ENCODE measurements around the gene CREB3.

Gene CREB3

DNA sequence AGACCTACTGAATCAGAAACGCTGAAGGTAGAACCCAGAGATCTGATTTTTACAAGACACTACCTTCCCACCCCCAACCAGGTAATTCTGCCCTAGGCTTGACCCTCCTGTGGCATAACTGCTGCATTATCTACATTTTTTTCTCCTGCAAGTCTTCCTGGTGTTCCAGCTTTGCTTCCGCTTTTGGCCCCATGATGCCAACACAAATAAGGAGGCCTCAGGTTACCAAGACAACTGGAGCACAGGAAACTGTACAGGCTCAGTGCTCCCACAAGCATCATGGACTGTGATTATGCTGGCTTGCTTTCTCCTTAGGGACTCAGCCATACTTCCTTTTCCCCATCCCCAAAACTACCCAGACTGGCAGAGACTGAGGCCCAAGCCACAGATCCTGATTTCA is 28.2 kb downstream of the CREB3 start:
- H3K27ac ChIP-seq (ENCODE audit: low read depth, low read length), result no peak overlapping the region
- H3K4me2 ChIP-seq (ENCODE audit: low read length), result no peak overlapping the region
- no peak for TF ChIP-seq EZH2phosphoT487 (IDR thresholded peaks at IDR 0.05; ENCODE audit: borderline replicate concordance, low read length)
- TF ChIP-seq, protein P1, sequence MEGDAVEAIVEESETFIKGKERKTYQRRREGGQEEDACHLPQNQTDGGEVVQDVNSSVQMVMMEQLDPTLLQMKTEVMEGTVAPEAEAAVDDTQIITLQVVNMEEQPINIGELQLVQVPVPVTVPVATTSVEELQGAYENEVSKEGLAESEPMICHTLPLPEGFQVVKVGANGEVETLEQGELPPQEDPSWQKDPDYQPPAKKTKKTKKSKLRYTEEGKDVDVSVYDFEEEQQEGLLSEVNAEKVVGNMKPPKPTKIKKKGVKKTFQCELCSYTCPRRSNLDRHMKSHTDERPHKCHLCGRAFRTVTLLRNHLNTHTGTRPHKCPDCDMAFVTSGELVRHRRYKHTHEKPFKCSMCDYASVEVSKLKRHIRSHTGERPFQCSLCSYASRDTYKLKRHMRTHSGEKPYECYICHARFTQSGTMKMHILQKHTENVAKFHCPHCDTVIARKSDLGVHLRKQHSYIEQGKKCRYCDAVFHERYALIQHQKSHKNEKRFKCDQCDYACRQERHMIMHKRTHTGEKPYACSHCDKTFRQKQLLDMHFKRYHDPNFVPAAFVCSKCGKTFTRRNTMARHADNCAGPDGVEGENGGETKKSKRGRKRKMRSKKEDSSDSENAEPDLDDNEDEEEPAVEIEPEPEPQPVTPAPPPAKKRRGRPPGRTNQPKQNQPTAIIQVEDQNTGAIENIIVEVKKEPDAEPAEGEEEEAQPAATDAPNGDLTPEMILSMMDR (IDR thresholded peaks at IDR 0.05; ENCODE audit: low read depth, low read length, poor library complexity, severe bottlenecking), result no peak
- H3K36me3 ChIP-seq (ENCODE audit: control insufficient read depth, low read length), result peaks cover 2% of the 10 kb centered on the region; the same call in 1 of the 2 replicates
- H3K4me1 ChIP-seq (ENCODE audit: control insufficient read depth, low read length), result peaks cover 44% of the 10 kb centered on the region
- peaks cover 21% of the 10 kb centered on the region for H3K79me2 ChIP-seq (ENCODE audit: control insufficient read depth, low read length)
- H4K20me1 ChIP-seq (ENCODE audit: control insufficient read depth, insufficient read depth, low read depth, low read length), result no peaks in the 10 kb centered on the region
- H3K27me3 ChIP-seq (ENCODE audit: control insufficient read depth, low read length), result no peaks in the 10 kb centered on the region
- H3K4me3 ChIP-seq (ENCODE audit: low read length), result no peak overlapping the region
- H3K9me2 ChIP-seq (replicated peaks; ENCODE audit: control insufficient read depth, low read length), result no peaks in the 10 kb centered on the region
- H3K9me3 ChIP-seq (ENCODE audit: control insufficient read depth, insufficient read depth, low read length), result no peaks in the 10 kb centered on the region
- peaks cover 25% of the 10 kb centered on the region for H3F3A ChIP-seq (ENCODE audit: control insufficient read depth, insufficient read depth)

- H3K27me3 ChIP-seq (ENCODE audit: control insufficient read depth, low read length), result no peaks in the 10 kb centered on the region
- no peaks in the 10 kb centered on the region for H3K9me3 ChIP-seq (ENCODE audit: control insufficient read depth, insufficient read depth, low read length)
- H4K20me1 ChIP-seq (ENCODE audit: control insufficient read depth, insufficient read depth, low read depth, low read length), result no peaks in the 10 kb centered on the region
- no peak overlapping the region for H3K4me2 ChIP-seq (ENCODE audit: low read length)
- H3F3A ChIP-seq (ENCODE audit: control insufficient read depth, insufficient read depth), result peaks cover 12% of the 10 kb centered on the region
- H3K36me3 ChIP-seq (ENCODE audit: control insufficient read depth, low read length), result no peaks in the 10 kb centered on the region
- no peak for TF ChIP-seq EZH2phosphoT487 (IDR thresholded peaks at IDR 0.05; ENCODE audit: borderline replicate concordance, low read length)
- TF ChIP-seq, protein P1 (IDR thresholded peaks at IDR 0.05; ENCODE audit: low read depth, low read length, poor library complexity, severe bottlenecking), result no peak
- peaks cover 10% of the 10 kb centered on the region for H3K79me2 ChIP-seq (ENCODE audit: control insufficient read depth, low read length)
- H3K4me3 ChIP-seq (ENCODE audit: low read length), result no peak overlapping the region
- no peaks in the 10 kb centered on the region for H3K9me2 ChIP-seq (replicated peaks; ENCODE audit: control insufficient read depth, low read length)
- no peak overlapping the region for H3K27ac ChIP-seq (ENCODE audit: low read depth, low read length)
- H3K4me1 ChIP-seq (ENCODE audit: control insufficient read depth, low read length), result peaks cover 27% of the 10 kb centered on the region
Observed at GRCh38 chr9:35763181-35763580, 30.7 kb downstream of the CREB3 start.

DNA sequence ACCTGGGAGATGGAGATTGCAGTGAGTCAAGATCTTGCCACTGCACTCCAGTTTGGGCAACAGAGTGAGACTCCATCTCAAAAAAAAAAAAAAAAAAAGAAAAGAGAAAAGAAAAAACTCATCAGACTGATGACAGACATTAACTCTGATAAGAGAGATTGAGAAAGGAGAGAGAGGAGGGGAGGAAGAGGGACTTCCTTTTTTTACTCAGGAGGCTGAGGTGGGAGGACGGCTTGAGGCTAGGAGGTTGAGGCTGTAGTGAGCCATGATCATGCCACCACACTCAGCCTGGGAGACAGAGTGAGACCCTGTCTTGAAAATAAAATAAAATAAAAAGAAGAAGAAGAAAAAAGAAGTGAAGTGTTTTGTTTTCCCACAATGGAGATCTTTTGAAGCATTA is 31.3 kb downstream of the CREB3 start:
- Histone ChIP-seq H3K27me3 (ENCODE audit: control insufficient read depth, low read length) (no peaks in the 10 kb centered on the region), H3K36me3 (ENCODE audit: control insufficient read depth, low read length) (no peaks in the 10 kb centered on the region), H4K20me1 (ENCODE audit: control insufficient read depth, insufficient read depth, low read depth, low read length) (no peaks in the 10 kb centered on the region), H3K79me2 (ENCODE audit: control insufficient read depth, low read length) (peaks cover 7% of the 10 kb centered on the region), H3K9me3 (ENCODE audit: control insufficient read depth, insufficient read depth, low read length) (no peaks in the 10 kb centered on the region), H3K4me2 (ENCODE audit: low read length) (no peak overlapping the region), H3K27ac (ENCODE audit: low read depth, low read length) (no peak overlapping the region), H3K4me1 (ENCODE audit: control insufficient read depth, low read length) (peaks cover 20% of the 10 kb centered on the region), H3K9me2 (replicated peaks; ENCODE audit: control insufficient read depth, low read length) (no peaks in the 10 kb centered on the region), H3F3A (ENCODE audit: control insufficient read depth, insufficient read depth) (peaks cover 5% of the 10 kb centered on the region), H3K4me3 (ENCODE audit: low read length) (no peak overlapping the region)
- TF ChIP-seq, protein P1 (IDR thresholded peaks at IDR 0.05; ENCODE audit: low read depth, low read length, poor library complexity, severe bottlenecking), result no peak
- no peak for TF ChIP-seq EZH2phosphoT487 (IDR thresholded peaks at IDR 0.05; ENCODE audit: borderline replicate concordance, low read length)
